HG03045 (cell line): ENCODE results near the gene DNAJB4.
"Not testable (repeated sequence)": the region's sequence is repeated elsewhere in the genome, so short reads cannot be mapped to it uniquely, and the experiment has no call there.

Experiments
- ATAC-seq: cut with Tn5 transposase; IDR thresholded peaks from one replicate; pipeline ENCODE4 v1.9.1; 2021; ENCODE audit warnings: mild to moderate bottlenecking, moderate library complexity; ENCODE audit not compliant: unreplicated experiment

The DNAJB4 gene

DNA sequence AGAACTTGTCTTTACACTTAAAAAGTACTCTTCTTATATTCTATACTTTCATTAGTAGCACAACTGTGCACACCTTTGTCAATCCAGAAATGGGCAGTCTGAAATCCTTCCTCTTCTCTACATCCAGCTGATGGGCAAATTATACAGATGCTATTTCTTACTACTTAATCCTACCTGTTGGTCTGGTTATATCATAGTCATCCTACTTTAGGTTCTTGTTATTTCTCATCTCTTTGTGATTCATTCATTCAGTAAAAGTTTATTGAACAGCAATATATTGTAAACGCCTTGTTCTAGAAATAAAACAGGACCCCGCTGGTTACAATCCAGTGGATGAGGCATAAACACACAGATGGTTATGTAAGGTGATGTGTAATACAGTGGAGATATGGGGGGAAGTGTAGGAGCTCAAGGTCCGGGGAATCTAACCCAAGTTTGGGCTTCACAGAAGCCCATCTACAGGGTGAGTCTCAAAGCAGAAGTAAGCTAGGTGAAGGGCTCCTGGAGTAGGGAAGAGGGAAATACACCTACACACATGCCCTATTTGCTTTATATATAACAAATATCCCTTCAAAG, 14.0 kb upstream of the DNAJB4 start:
- ATAC-seq, result no peak

DNA sequence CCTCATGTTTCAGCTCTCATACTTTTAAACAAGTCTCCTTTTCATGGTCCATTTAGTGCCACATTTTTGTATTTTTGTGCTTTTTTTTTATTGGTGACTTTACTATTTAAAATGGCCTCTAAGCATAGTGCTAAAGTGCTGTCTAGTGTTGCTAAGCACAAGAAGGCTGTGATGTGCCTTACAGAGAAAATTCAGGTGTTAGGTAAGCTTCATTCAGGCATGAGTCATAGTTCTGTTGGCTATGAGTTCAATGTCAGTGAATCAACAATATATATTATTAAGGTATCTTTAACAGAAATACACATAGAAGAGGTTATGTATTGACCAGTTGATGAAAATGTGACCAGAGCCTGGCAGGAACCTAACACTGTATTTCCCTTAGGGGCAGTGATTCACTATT, 13.1 kb upstream of the DNAJB4 start:
- no peak for ATAC-seq

DNA sequence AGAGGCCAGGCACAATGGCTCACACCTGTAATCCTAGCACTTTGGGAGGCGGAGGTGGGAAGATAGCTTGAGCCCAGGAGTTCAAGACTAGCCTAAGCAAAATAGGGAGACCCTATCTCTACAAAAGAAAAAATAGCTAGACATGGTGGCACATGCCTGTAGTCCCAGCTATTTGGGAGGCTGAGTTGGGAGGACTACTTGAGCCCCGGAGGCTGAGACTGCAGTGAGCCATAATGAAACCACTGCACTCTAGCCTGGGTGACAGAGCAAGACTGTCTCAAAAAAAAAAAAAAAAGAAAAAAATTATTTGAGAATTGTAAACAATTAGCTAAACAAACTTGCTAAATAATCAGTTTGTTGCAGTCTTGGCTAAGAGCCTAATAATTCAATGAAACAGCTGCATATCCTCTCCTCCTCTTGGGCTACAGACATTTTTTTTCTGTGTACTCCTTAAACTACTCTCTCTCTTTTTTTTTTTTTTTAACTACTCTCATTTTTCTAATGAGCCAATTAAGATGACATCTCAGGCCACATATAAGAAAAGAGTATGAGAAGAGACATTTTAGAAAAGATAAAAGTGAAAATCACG, 10.5 kb upstream of the DNAJB4 start:
- ATAC-seq, result no peak

DNA sequence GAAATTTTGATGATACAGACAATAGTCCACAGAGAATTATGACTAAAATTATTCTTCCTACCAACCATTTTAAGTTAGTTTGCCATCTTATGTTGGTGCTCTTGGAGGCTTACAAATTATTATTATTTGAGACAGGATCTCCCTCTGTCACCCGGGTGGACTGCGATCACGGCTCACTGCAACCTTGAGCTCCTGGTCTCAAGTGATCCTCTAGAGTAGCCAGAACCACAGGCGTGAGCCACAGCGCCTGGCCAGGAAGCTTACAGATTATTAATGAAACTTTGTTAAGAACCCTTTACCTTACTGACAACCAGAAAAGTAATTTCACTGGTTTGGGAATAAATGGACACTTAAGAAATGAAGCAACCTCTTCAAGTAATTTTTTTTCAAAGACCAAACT, 8.0 kb upstream of the DNAJB4 start:
- ATAC-seq, result no peak

DNA sequence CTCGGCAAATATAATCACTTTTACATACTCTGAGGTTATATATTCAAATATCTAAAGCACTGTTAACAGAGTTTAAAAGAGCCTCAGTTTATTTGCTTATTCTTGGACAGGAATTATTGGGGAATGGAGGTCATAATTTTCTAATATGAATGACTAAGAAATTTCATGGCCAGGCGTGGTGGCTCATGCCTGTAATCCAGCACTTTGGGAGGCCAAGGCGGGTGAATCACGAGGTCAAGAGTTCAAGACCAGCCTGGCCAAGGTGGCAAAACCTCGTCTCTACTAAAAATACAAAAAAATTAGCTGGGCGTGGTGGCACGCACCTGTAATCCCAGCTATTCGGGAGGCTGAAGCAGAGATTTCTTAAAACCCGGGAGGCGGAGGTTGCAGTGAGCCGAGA, 4.2 kb upstream of the DNAJB4 start:
- not testable (repeated sequence) for ATAC-seq

DNA sequence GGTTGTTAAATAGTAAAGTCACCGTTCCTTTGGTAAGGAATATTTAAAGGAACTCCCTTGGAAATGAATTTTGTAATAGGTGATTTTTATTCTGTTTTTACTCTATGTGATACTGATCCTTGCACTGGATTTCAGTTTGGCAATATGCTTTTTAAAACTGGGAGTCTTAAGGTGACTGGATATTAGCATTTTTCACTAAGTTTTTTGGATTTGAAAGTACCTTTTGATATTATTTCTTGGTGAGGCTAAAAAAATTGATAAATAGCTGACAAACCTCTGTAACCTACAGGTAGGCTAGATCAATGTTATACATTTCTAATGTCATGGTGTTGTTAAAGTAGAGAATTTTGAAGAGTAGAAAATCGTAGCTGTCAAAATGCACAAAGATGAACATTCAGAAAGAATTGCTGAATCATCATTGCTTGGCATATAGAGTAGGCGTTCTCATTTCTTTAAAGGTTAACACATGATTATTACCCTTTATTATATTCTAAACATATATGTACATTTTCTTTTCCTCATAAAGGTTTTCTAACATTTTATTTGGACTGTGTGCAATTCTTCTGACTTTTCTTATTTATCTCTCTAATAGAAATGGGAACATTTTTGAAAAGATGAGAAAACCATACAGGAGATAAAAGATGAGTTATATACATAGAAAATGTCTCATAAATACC, 1.5 kb upstream of the DNAJB4 start:
- ATAC-seq, result no peak

DNA sequence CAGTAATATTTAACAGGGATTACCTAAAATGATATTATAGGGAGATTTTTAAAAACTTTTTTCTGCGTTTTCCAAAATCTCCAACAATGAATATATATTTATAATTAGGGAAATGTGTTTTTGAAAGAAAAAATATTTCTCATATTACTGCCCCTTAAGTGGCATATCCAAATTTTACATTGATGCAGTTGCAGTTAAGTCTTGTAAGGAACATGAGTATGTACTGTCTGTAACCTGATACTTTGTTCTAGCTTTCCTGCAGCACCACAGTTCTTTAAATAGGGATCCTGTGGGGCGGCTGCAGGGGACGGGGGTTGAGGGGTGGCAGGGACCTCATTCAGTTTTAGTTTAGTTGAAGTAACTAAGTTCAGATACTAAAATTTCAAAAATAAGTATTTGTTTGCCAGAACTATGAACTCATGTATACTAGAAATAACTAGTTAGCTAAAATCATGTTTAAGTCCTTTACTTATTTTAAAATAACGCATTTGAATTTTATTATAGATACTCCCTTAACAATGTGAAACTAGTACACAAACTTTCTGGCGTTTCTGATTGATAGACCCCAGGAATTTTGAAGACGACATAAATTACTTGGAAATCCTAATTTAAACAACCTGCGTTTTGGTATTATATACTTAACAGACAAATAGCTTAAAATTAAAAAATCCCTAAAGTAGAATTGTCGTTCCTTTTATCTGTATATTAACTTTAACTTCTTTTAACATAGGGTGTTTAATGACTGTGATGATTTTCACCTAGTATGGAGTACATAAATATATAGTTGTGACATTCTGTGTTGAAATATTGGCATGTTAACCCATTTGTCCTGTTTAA, 639 bp upstream of the DNAJB4 start:
- peak; percentile 59 for ATAC-seq

DNA sequence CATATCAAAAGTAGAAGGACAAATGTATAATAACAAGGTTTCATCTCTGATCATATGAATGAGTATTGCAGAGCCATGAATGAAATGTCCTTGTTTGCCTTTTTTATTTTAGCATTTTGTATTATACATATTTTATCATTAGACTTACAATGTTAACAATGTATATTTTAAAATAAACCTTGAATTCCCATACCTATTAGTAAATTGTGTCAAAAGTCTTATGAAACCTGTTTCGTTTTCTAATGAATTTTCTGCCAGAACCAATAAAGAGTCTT, 646 bp downstream of the DNAJB4 start:
- ATAC-seq, result no peak

DNA sequence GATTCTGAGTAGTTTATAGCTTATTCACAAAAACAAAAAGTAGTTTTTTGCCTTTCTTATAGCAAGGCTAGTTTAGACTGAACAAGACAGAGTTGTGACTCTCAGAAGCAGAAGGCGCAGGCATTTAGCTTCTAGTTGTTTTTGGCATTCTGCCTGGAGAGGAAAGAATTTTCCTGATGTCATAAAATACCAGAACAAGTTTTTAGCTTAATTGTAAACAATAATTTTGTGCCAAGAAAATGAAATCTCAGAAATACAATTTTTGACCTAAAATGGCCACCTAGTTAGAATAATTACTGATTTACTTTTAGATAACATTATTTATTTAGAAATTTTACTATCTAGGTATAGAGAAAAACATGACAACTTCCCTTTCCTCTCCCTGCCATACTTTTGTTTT, 1.0 kb downstream of the DNAJB4 start:
- no peak for ATAC-seq

DNA sequence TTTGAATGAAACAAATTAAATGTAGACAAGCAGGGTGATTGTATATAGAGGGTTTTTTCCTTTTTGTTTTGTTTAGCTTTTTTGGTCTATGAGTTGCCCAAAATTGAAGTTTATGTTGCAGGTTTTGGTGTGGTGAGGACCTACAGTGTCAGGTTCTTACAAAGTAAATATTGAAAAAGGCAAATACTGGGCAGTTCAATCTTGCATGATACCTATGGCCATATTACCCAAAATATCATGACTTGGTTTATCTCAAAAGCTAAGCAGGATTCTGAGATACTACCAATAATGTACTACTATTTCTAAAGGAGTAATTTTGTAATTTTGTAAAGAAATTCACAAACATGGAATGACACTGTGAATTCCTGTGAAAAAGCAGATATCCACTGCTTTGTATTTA, 1.8 kb downstream of the DNAJB4 start:
- no peak for ATAC-seq

DNA sequence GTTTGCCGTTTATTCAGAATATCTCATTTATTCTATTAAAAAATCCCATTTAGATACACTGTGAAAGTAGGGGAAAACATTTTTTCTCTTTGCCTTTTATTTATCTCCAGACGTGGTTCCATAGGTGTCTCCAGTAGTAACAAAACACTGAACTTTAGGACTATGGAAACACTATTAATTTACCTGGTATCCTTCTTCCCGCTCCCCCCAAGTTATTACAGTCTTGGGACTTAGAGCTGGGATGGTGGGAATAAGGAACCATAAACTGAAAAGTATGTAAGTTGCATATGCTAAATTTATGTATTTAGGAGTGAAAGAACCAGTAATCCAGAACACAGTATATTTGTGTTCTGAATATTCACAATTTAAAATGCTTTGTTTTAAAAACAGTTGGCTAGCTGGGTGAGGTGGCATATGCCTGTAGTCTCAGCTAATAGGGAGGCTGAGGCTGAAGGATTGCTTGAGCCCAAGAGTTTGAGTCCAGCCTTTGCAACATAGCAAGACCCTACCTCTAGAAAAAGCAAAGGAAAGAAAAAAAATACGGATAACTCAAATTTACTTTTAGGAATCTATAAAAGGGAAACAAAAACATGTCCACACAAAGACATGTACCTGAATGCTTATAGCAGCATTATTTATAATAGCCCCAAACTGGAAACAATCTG, 3.1 kb downstream of the DNAJB4 start:
- ATAC-seq, result no peak

DNA sequence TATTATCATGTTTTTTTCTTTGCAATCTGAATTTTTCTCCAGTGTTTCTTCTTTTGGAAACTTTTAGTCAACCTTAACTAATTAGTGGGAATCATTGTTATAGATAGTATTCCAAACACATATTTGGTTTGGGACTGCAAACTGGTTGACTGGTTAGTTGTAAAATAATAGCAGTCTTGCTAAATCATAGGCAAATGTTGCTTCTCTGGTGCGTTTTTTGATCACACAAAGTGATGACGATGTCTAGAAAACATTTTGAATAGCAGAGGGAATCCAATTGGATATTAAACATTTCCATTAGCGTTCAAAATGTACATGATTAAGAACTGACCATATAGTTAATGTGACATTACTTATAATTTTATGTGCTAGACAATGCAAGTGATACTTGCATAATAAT, 4.5 kb downstream of the DNAJB4 start:
- ATAC-seq, result no peak

DNA sequence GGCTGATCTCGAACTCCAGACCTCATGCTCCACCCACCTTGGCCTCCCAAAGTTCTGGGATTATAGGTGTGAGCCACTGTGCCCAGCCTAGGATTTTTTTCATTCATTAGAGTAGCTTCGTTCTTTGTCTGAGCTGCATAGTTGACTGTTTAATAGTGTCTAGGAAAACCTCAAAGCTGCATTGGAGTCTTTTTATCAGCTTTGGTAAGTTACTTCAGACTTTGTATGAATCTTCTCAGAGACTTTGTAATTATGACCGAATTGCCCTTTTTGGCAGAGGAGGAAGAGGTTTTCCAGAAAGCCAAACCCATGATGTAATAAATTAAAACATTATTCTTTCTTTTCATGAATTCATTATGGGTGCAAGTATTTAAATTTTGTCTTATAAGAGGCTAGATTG, 5.1 kb downstream of the DNAJB4 start:
- ATAC-seq, result no peak

DNA sequence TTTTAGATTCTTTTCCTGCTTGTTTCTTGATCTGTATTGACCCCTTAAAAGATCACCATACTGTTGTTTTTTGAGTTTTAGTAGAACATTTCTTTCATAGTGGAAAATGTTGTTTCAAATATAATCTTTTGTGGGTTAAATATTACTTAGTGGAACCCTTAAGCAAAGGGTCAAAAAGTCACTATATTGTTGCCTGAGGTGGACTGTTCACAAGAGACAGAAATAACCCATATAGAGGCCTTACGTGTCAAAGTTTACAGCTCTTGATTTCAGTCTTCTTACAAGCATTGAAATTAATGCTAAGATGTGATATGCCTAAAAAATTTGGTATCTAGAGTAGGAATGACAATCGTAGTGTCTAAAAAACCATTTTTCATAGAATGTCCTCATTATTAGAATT, 6.3 kb downstream of the DNAJB4 start:
- ATAC-seq, result no peak

DNA sequence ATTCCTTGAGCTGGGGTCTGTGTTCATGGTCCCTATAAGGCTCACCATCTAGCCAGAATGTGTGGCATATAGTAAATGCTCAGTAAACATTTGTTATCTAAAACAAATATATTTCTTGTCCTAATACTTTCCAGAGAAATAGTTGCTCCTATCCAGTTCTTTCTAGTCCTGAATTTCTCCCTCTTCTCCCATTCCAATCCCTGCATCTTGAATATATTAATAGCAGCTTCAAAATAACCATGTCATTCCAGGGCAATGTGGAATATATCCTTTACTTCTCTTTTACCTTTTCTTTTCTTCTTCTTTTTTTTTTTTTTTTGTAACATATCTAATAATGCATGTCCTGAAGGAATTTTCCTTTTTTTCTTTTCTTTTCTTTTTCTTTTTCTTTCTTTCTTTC, 10.4 kb downstream of the DNAJB4 start:
- ATAC-seq, result no peak

DNA sequence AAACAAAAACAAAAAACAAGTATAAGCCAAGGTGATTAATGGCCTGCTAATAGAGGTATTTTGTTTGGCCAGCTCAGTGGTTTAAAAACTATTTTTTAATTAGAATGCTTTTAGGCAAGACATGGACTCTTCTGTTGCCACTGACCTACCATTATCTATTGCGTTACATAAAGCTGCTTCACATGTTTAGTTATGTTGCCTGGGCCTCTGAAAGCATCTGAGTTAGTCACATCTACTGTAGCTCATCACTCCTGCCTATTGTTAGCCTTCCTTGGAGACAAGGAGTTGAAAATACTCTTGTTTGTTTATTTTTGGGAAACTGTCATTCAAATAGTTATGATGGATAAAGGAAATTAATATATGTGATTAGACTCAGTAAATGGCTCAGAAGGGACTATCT, 14.3 kb downstream of the DNAJB4 start:
- no peak for ATAC-seq

DNA sequence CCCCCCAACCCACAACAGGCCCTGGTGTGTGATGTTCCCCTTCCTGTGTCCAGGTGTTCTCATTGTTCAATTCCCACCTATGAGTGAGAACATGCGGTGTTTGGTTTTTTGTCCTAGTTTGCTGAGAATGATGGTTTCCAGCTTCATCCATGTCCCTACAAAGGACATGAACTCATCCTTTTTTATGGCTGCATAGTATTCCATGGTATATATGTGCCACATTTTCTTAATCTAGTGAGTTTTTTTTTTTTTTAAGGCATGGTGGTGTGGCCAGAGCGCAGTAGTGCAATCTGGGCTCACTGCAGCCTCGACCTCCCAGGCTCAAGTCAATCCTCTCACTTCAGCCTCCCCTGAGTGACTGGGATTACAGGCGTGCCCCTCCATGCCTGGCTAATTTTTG, 16.4 kb downstream of the DNAJB4 start:
- ATAC-seq, result not testable (repeated sequence)

DNA sequence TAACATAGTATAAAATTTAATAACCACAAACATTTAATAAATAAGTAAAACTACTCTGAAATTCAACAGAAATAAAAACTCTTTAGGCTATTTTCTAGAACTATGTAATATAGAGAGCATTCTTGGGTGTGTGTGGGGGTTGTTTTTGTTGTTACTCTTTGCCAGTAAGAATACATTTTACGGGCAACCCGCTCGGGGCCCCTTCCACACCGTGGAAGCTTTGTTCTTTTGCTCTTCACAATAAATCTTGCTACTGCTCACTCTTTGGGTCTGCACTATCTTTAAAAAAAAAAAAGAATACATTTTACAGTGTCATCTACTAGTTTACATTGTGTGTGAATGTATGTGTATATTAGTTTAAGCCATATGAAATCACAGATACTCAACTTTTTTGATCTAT, 25.1 kb downstream of the DNAJB4 start:
- no peak for ATAC-seq

DNA sequence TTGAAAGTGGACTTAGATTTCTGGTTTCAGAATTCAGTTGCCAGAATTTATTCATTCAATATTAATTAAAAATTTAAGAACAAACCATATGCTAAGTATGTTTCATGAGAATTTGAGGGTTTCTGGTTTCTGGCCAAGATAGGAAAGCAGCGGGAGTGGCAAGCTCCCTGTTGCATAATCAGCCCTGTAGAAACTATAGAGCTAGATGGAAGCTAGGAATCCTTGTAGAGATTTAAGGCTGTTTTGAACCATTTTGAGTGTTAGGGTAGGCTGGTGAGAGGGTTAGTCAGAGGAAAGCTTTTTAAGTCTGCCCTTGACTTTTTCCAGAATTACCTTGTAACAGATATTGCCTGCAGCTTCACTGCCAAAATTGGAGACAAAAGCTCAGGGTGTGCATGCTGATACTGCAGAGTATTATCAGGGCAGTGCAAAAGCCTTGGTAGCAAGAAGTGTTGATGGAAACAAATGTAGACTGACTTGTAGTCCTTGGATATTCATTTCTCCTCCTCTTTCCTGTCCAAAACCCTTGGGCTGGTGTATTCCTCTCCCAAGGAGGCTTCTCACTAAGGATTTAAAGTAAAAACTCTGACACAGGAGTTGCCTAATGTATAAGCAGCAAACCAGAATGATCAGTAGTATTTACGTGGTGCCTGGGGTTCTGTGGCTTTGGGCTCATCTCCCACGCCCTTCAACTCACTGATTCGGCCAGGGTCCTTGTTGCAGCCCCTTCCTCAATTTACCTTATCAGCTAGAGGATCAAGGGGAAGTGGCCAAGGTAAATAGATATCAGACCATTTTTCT, 28.5 kb downstream of the DNAJB4 start:
- no peak for ATAC-seq

DNA sequence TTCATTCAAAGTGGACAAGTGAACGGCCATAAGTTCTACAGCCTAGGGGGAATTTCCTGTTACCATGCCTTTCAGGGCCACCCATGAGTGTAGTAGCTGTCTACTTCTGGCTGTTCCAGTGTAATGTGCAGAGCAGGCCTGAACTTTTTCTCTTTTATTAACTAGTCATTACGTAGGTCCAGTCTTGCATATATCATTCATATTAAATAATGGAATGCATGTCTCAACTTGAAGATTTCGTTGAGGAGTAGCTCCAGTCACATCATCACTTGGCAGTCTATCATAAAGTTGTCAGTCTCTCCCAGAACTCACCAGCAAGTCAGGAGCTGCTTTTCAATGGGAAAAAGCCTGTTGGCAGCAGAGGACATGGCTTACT, 29.0 kb downstream of the DNAJB4 start:
- ATAC-seq, result no peak

DNA sequence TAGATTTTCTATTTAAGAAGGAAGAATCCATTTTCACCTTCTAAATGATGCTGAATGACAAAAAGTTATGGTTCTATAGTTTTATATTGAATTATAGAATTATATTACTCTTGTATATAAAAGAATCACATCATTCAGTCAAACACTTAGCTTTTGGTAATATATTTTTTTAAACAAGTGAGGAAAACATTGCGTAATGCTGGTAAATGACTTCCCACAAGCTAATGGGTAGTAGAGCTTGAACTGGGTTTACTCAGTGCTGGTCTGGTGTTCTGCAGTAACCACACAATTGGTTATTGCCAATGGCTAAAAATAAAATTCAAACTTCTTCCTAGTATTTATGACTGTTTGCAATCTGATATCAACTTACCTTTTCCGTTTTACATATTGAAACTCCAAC, 30.4 kb downstream of the DNAJB4 start:
- no peak for ATAC-seq
